Measurements from ENCODE around the gene TPP1. TPM values are rescaled to one million over a fixed set of nuclear protein-coding genes. Genes with fewer than 3 reads are reported as not detected.

TPP1 gene
- total RNA-seq, 1 donor from 2014 or later, result 46.2 TPM

GRCh38 chr11:6647836-6648235 is 28.6 kb upstream of the TPP1 start:
- DNase-seq (ENCODE audit: low read depth in 2 of 2), result no peak

GRCh38 chr11:6646918-6647679 is 27.9 kb upstream of the TPP1 start:
- DNase-seq (ENCODE audit: low read depth in 2 of 2), result peak in 1 of 2 donors; percentile 69

- no peak for DNase-seq (ENCODE audit: low read depth in 2 of 2)
Measured at GRCh38 chr11:6646576-6646917, 27.3 kb upstream of the TPP1 start.

- DNase-seq (ENCODE audit: low read depth in 2 of 2), result peak in 1 of 2 donors; percentile 69
Measured at GRCh38 chr11:6646071-6646470, 26.8 kb upstream of the TPP1 start.

GRCh38 chr11:6642957-6643356 is 23.7 kb upstream of the TPP1 start:
- no peak for DNase-seq (ENCODE audit: low read depth in 2 of 2)

GRCh38 chr11:6640985-6641701 is 21.9 kb upstream of the TPP1 start:
- no peak for DNase-seq (ENCODE audit: low read depth in 2 of 2)

GRCh38 chr11:6640036-6640984 is 21.1 kb upstream of the TPP1 start:
- DNase-seq (ENCODE audit: low read depth in 2 of 2), result no peak

GRCh38 chr11:6638429-6638828 is 19.2 kb upstream of the TPP1 start:
- no peak for DNase-seq (ENCODE audit: low read depth in 2 of 2)

GRCh38 chr11:6637871-6638270 is 18.6 kb upstream of the TPP1 start:
- DNase-seq (ENCODE audit: low read depth in 2 of 2), result no peak

GRCh38 chr11:6636480-6636879 is 17.3 kb upstream of the TPP1 start:
- DNase-seq (ENCODE audit: low read depth in 2 of 2), result no peak

- peak; percentile 83 to 95 for DNase-seq (ENCODE audit: low read depth in 2 of 2)
Measured at GRCh38 chr11:6635082-6635932, 16.1 kb upstream of the TPP1 start.

- no peak for DNase-seq (ENCODE audit: low read depth in 2 of 2)
Measured at GRCh38 chr11:6634534-6634933, 15.3 kb upstream of the TPP1 start.

GRCh38 chr11:6633422-6634408 is 14.5 kb upstream of the TPP1 start:
- DNase-seq (ENCODE audit: low read depth in 2 of 2), result no peak

GRCh38 chr11:6632116-6633073 is 13.2 kb upstream of the TPP1 start:
- DNase-seq (ENCODE audit: low read depth in 2 of 2), result no peak

- no peak for DNase-seq (ENCODE audit: low read depth in 2 of 2)
Measured at GRCh38 chr11:6631361-6631890, 12.2 kb upstream of the TPP1 start.

GRCh38 chr11:6630632-6631291 is 11.5 kb upstream of the TPP1 start:
- no peak for DNase-seq (ENCODE audit: low read depth in 2 of 2)

- no peak for DNase-seq (ENCODE audit: low read depth in 2 of 2)
Measured at GRCh38 chr11:6629892-6630631, 10.8 kb upstream of the TPP1 start.
